HG02938 (cell line): Measurements from ENCODE around the gene HGFAC.
"Not testable (repeated sequence)": the region's sequence is repeated elsewhere in the genome, so short reads cannot be mapped to it uniquely, and the experiment has no call there.

Experiments used
- ATAC-seq: cut with Tn5 transposase; IDR thresholded peaks from one replicate; pipeline ENCODE4 v1.9.1; 2021; ENCODE audit warnings: mild to moderate bottlenecking, moderate library complexity; ENCODE audit not compliant: unreplicated experiment

Gene HGFAC

GRCh38 chr4:3459156-3459555 is 17.4 kb downstream of the HGFAC start:
- not testable (repeated sequence) for ATAC-seq

- ATAC-seq = no peak
Measured at GRCh38 chr4:3460926-3461325, 19.2 kb downstream of the HGFAC start.

GRCh38 chr4:3461515-3462291 is 19.9 kb downstream of the HGFAC start:
- no peak for ATAC-seq

GRCh38 chr4:3462321-3462789 is 20.6 kb downstream of the HGFAC start:
- ATAC-seq = no peak

GRCh38 chr4:3462790-3463415 is 21.1 kb downstream of the HGFAC start, which contains the start of gene DOK7:
DOK7 (plus strand) TSS chr4:3463306; CDS start chr4:3463376, 70 bp downstream.
- no peak for ATAC-seq

GRCh38 chr4:3463556-3464348 is 22.0 kb downstream of the HGFAC start:
- no peak for ATAC-seq

GRCh38 chr4:3464349-3464905 is 22.7 kb downstream of the HGFAC start:
- ATAC-seq = no peak

GRCh38 chr4:3464911-3465697 is 23.3 kb downstream of the HGFAC start:
- no peak for ATAC-seq

- ATAC-seq = no peak
Measured at GRCh38 chr4:3465698-3466671, 24.2 kb downstream of the HGFAC start.

- no peak for ATAC-seq
Measured at GRCh38 chr4:3466691-3467600, 25.2 kb downstream of the HGFAC start.

- ATAC-seq = no peak
Measured at GRCh38 chr4:3467601-3468031, 25.8 kb downstream of the HGFAC start.

- ATAC-seq = no peak
Measured at GRCh38 chr4:3468154-3468553, 26.4 kb downstream of the HGFAC start.

- no peak for ATAC-seq
Measured at GRCh38 chr4:3468804-3469203, 27.0 kb downstream of the HGFAC start.

- ATAC-seq = no peak
Measured at GRCh38 chr4:3469386-3470243, 27.8 kb downstream of the HGFAC start.

- ATAC-seq = no peak
Measured at GRCh38 chr4:3470244-3471097, 28.7 kb downstream of the HGFAC start.

GRCh38 chr4:3471098-3471760 is 29.5 kb downstream of the HGFAC start:
- ATAC-seq = no peak
